ENCODE measurements around the gene MOB2. TPM values are rescaled to one million over a fixed set of nuclear protein-coding genes. Genes with fewer than 3 reads are reported as not detected.

Gene MOB2
- total RNA-seq, 1 donor from 2014 or later, result 36.5 TPM

GRCh38 chr11:1471736-1472135 is 14.8 kb downstream of the MOB2 start:
- no peak for DNase-seq (ENCODE audit: low read depth)

GRCh38 chr11:1470681-1471611 is 15.6 kb downstream of the MOB2 start:
- DNase-seq (ENCODE audit: low read depth), result no peak

DNA sequence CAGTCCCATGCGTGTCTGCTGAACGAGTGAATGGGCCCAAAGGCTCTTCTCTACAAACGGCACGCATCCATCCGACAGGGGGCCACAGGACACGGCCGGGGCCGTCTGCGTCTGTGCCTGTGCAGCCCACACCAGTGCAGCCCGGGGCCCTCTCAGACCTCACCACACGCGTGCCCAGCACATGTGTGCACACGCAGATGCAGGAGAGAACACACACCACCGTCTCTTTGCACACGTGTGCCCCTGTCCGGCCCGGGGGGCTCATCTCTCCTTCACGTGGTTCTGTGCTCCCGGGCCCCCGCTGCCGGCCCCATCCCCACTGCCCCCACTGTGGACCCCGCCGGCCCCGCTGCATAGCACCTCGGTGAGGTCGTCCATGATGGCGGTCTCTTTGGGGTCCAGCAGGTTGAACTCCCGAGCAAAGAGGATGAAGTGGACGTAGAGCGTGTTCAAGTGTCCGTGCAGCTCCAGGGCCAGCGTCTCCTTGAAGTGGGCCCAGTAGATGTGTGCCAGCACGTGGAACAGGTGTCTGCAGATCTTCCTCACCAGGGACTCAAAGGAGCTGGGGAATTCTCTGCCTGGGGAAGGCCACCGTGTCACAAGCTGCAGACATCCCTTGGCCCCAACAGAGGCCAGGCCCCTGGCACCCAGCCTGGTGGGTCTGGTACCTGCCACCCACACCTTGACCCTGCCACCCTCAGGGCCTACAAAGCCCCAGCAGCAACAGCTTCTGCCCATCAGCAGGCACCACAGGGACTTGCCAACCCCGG is 16.5 kb downstream of the MOB2 start:
- DNase-seq (ENCODE audit: low read depth), result no peak

DNA sequence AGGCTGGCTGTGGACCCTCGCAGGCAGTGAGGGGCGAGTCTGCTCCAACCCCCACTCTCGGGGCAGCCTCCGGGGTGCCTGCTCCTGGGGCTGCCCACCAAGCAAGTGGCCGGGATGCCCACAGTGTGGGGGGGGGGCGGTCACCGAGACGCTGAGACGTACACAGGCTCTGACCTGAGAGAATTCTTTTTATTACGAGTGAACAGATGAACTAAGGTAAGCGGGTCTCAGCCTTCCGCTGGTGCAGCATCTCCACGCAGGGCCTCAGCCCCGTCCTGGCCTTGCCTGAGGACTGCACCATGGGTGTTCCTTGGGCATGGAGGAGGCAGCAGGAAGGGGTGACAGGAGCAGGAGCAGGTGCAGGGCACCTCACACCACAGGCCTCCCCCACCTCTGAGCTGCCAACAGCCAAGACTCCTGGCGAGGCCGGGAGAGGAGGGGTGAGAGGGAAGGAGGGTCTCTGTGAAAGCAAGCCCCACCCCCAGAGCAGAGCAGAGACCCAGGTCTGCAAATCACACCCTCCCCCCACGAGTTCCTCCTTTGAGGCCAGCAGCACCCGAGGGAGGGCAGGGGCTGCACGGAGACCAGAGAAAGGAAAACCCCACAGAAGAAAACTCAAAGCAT is 17.2 kb downstream of the MOB2 start:
- DNase-seq (ENCODE audit: low read depth), result no peak

GRCh38 chr11:1468473-1469066 is 18.0 kb downstream of the MOB2 start:
- no peak for DNase-seq (ENCODE audit: low read depth)

GRCh38 chr11:1468002-1468401 is 18.6 kb downstream of the MOB2 start:
- no peak for DNase-seq (ENCODE audit: low read depth)

DNA sequence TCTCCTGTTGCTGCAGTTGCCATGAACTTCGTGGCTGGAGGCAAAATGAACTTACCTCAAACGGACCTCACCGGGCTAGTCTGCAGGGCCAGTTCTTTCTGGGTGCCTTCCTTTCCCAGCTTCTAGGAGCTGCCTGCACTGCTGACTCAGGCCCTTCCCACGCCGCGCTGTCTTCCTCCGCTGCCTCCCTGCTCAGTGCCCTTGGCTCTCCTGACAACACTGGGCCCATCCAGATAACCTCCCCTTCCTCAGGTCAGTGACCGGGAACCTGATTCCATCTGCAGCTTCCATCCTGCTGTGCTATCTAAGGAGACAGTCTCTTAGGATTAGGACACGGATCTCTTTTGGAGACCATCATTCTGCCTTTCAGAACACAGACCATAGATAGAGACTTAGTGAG is 19.3 kb downstream of the MOB2 start:
- no peak for DNase-seq (ENCODE audit: low read depth)

GRCh38 chr11:1466784-1467183 is 19.8 kb downstream of the MOB2 start:
- no peak for DNase-seq (ENCODE audit: low read depth)

- no peak for DNase-seq (ENCODE audit: low read depth)
Measured at GRCh38 chr11:1463056-1463455, 23.5 kb downstream of the MOB2 start.

DNA sequence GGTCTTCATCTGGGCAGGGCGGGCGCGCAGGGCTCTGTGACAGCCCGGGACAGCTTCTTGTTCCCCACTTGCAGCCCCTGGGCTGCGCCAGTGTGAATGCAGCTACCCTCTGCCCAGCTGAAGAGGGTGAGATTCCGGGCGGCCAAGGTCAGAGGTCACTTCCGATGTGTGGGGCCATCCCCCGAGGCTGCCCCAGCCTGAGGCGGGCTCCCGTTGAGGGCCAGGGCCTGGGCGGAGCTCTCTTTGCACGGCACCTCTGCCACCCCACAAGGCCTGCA is 23.9 kb downstream of the MOB2 start:
- DNase-seq (ENCODE audit: low read depth), result no peak

- DNase-seq (ENCODE audit: low read depth), result no peak
Measured at GRCh38 chr11:1461826-1462697, 24.5 kb downstream of the MOB2 start.

GRCh38 chr11:1460986-1461825 is 25.4 kb downstream of the MOB2 start:
- DNase-seq (ENCODE audit: low read depth), result no peak

GRCh38 chr11:1460396-1460985 is 26.1 kb downstream of the MOB2 start:
- no peak for DNase-seq (ENCODE audit: low read depth)

DNA sequence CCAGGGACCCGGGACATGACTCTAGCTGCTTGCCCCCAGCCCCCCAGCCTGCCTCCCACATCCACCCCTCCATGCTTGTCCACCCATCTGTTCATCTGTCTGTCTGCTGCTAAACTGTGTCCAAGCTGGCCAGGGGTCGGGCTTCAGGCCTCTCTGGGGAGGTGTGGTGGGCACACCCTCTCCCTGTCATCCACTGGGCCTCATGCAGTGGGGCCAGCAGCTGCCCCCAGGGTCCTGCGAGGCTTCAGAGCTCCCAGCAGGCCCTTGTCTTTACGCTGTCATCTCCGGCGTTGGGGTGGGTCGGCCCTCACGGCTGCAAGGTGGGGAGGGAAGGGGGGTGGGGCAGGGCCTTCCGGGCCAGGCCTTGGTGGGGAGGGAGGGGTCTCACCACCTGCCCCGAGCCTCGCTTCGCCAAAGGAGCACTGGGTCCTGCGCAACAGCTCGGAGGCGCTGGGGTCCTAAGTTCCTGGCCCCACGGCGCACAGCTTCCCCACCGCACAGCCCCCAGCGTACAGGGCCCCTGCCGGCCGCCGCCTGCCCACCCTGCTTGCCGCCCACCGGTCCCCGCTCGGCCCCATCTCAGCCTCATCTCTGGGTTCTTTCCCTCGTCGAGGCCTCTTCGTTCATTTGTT is 26.7 kb downstream of the MOB2 start:
- no peak for DNase-seq (ENCODE audit: low read depth)

GRCh38 chr11:1459219-1459575 is 27.4 kb downstream of the MOB2 start:
- no peak for DNase-seq (ENCODE audit: low read depth)

DNA sequence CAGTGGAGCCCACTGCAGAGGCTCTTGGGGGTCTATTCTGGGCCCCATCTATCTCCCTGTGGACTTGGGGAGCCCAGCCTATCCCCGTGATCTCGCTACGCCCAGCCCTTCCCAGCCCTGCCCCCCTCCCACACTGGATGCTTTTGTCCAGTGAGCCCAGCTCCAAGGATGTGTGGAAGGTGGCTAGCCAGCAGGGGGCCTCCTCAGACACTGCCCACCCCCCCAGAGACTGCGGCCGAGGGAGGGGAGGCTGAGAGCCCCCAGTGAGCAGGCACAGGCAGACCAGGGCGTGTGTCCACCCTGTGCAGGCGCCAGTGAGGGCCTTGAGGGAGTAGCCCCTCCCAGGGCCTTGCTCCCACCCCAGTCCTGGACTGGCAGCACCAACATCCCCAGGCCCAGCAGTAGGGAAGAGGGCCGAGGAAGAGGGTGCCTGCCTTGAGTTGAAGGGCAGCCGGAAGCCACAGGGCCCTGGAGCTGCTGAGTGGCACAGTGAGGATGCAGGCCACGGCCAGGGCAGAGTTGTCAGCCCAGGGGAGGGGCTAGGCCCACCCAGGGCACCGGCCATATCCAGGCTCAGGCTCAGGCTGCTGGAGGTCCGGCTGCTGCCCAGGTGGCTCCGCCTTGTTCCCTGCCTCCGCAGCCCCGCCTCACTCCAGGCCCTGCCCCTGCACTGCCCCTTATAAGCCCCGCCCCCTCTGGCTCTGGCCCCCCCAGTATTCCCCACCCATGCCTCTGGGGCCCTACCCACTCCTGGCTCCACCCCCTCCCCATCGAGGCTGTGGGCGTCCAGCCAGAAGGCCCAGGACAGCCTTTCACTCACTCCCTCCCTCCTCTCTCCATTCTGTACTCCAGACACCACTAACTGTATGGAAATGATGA is 28.0 kb downstream of the MOB2 start:
- DNase-seq (ENCODE audit: low read depth), result no peak

DNA sequence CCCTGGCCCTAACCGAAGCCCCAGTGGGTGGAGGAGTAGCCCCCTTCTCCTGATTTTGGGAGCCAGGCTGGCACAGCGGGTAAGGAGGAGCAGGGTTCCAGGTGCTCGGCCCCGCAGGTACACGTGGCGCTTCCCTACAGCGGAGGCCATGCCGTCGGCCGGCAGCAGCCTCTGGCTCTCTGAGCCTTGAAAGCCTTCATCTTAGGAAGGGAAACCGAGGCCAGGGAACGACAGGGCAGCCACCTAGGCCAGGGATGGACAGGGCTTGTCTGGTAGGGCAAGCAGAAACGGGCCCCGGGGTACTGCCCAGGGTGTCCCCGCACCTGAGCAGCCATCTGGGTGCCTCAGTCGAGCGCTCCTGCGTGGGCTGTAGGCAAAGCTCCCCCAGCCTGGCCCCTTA is 28.7 kb downstream of the MOB2 start:
- DNase-seq (ENCODE audit: low read depth), result no peak

DNA sequence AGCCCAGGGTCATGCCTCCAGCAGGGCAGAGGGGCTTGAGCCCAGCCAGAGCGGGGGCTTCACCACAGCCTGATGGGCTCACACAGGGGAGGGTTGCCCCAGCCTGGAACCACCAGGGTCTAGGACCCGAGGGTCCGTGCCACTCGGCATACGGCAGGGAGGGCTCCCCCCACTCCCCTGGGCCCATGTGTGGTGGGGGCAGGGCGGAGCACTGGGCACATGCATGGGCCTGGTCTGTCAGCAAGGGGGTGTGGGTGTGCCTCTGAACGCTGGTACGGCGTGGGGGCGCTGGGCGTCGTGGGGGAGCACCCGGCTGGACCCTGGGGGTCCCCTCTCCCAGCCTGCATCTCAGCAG is 29.3 kb downstream of the MOB2 start:
- no peak for DNase-seq (ENCODE audit: low read depth)

Measured in renal cortical epithelial cell (primary cell).